Measurements from ENCODE around the gene LTA.

DNA sequence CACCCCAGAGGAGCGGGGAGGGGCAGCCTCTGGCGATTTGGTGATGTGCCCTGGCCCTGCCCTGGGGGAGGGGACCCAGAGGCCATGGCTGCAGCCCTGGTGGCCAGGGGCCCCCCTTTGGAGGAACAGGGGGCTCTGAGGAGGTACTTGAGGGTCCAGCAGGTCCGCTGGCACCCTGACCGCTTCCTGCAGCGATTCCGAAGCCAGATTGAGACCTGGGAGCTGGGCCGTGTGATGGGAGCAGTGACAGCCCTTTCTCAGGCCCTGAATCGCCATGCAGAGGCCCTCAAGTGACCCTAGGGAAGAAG is 13.8 kb upstream of the LTA start:
- TF ChIP-seq POLR2AphosphoS5 (IDR thresholded peaks at IDR 0.05; ENCODE audit: low read depth, low read length): no peak
- TF ChIP-seq POLR2A (IDR thresholded peaks at IDR 0.05; ENCODE audit: low read depth, low read length): no peak
